ENCODE data around the gene BAG2.

Gene BAG2

DNA sequence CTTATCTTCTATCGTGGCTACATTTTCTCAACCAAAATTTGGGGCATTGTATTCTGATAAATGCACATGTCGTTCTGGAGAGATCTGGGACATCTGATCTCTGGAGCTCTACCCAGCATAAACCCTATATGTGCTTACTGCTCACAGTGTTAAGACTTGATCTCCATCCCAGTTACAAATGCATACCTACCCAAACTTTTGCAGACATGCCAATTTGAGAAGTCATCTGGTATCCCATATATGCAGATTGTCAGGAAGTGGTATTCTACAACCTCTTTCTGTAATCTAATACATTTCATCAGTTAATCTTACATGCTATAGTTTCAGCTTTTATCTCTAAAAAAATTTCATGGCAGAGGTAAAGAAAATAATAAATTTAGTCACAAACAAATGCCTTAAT is 11.2 kb downstream of the BAG2 start:
- H3K4me3 ChIP-seq (ENCODE audit: low read depth, low read length) = no peak overlapping the region
- DNase-seq (ENCODE audit: low read depth) = no peak
- TF ChIP-seq, protein P1, sequence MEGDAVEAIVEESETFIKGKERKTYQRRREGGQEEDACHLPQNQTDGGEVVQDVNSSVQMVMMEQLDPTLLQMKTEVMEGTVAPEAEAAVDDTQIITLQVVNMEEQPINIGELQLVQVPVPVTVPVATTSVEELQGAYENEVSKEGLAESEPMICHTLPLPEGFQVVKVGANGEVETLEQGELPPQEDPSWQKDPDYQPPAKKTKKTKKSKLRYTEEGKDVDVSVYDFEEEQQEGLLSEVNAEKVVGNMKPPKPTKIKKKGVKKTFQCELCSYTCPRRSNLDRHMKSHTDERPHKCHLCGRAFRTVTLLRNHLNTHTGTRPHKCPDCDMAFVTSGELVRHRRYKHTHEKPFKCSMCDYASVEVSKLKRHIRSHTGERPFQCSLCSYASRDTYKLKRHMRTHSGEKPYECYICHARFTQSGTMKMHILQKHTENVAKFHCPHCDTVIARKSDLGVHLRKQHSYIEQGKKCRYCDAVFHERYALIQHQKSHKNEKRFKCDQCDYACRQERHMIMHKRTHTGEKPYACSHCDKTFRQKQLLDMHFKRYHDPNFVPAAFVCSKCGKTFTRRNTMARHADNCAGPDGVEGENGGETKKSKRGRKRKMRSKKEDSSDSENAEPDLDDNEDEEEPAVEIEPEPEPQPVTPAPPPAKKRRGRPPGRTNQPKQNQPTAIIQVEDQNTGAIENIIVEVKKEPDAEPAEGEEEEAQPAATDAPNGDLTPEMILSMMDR (conservative IDR thresholded peaks at IDR 0.05; ENCODE audit: low read depth, low read length) = no peak

DNA sequence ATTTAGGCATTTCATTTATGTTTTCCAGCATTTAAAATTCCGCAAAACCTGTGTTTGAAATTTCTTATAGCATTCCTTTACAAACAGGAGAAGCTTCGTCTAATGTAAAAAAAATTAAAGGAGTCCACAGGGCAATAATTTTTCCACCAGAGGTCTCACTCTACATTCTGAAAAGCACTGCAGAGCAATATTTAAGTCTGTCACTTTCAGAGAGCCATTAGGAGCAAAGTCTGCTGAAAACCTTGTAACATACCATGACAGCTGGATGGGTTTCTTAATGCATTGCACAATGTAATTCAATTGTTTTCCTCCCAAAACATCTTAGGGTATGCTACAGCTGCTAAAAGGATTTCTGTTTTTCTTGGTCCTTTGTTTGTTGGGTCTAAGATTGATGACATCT is 18.0 kb downstream of the BAG2 start:
- TF ChIP-seq, protein P1 (conservative IDR thresholded peaks at IDR 0.05; ENCODE audit: low read depth, low read length) = peak; percentile 59
- DNase-seq (ENCODE audit: low read depth) = peak; percentile 75
- no peak overlapping the region for H3K4me3 ChIP-seq (ENCODE audit: low read depth, low read length)

DNA sequence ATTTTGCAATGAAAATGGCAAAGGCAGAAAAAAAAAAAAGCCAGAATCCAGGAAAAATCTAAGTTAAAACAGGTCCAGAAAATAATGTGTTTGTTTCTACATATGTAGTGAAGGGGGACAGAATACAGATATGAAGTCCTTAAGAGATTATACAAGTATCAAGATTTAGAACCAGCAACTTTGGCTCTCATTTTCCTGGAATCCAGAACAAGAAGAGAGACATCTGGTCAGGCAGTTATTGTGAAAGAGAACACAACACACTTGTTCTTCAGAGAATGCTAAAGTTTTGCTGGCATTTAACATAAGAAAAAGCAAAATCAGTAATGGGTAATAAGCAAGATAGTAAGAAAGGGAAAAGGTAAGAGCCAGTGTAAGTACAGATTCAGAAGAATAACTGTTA is 21.1 kb downstream of the BAG2 start:
- DNase-seq (ENCODE audit: low read depth) = peak; percentile 52
- no peak overlapping the region for H3K4me3 ChIP-seq (ENCODE audit: low read depth, low read length)
- TF ChIP-seq, protein P1 (conservative IDR thresholded peaks at IDR 0.05; ENCODE audit: low read depth, low read length) = no peak

DNA sequence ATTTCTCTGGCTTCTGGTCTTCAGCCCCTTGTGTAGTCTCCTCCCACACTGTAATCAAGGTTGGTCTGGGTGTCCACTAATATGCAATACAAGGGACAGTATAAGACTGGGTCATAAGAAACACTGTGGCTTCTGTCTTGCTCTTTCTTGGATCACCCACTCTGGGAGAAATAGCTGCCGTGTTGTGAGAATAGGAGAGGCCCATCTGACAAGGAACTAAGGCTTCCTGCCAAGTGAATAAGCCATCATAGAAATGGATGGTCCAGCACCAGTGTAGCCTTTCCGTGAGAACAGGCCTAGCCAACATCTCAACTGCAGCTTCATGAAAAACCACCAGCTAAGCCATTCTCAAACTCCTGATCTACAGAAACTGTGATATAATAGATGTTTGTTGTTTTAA is 23.3 kb downstream of the BAG2 start:
- TF ChIP-seq, protein P1 (conservative IDR thresholded peaks at IDR 0.05; ENCODE audit: low read depth, low read length) = no peak
- DNase-seq (ENCODE audit: low read depth) = no peak
- no peak overlapping the region for H3K4me3 ChIP-seq (ENCODE audit: low read depth, low read length)

DNA sequence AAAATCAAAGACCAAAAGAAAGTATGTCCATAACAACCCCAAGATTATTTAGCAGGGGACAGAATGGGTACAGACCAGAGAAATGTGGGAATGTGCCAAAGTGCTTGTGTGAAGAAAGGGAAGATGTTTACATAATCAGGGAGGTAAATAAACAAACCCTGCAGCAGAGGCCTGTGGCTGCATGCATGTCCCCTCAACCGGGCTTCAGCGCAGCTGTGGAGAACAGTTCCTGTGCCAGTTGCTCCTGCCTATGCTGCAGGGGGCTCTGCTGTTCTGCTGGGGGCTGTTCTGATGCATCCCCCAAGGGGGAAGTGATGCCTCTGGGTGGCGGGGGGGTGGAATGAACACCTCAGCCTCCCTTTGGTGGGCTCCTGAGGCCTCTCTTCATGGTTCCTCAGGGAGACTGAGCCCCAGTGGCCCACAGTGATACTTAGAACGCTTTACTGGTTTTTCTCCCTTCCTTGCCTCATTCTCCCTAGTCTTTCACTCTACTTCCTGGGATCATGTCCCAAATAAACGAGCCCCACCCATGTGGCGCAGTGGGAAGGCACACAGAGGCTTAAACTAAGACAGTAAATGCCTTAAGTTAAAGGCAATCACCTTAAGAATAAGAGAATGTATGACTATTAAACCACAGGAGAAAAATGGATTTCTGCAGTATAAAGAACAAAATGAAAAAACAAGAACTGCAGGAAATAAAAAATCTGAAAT is 27.0 kb downstream of the BAG2 start:
- DNase-seq (ENCODE audit: low read depth) = no peak
- H3K4me3 ChIP-seq (ENCODE audit: low read depth, low read length) = no peak overlapping the region
- TF ChIP-seq, protein P1 (conservative IDR thresholded peaks at IDR 0.05; ENCODE audit: low read depth, low read length) = no peak

DNA sequence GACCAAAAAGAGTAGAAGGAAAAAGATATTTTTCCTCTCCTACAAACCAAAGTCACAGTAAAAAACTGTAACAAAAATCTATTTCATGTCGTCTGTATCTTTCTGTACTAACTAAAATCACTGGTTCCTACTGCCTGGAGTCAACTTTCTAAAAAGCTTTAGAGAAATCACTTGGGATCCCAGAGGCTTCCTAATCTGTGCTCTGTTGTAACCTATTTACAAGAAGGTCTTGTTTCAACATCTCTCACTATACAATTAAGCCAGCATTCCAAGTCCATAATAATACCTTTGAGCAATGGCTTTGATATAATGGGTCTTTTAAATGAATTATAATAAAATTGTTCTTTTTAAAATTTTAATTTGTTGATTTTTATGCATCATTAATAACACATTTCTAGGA is 29.6 kb downstream of the BAG2 start:
- H3K4me3 ChIP-seq (ENCODE audit: low read depth, low read length) = no peak overlapping the region
- no peak for DNase-seq (ENCODE audit: low read depth)
- TF ChIP-seq, protein P1 (conservative IDR thresholded peaks at IDR 0.05; ENCODE audit: low read depth, low read length) = no peak
